Ishikawa (cell line): Measurements from ENCODE around the gene SDR42E2.

Experiments
- CEBPB ChIP-seq: IDR thresholded peaks from 2 replicates; pipeline ENCODE4 v1.6.1; 2012
- CREB1 ChIP-seq: IDR thresholded peaks from 2 replicates; pipeline ENCODE4 v1.6.1; 2012; ENCODE audit warnings: low read depth
- EGR1 ChIP-seq: IDR thresholded peaks from 2 replicates; pipeline ENCODE4 v1.6.1; 2012
- EP300 ChIP-seq: IDR thresholded peaks from 2 replicates; pipeline ENCODE4 v1.6.1; 2012; ENCODE audit warnings: borderline replicate concordance
- FOXM1 ChIP-seq: IDR thresholded peaks from 2 replicates; pipeline ENCODE4 v1.6.1; 2012; ENCODE audit warnings: low read depth, borderline replicate concordance
- NFIC ChIP-seq: IDR thresholded peaks from 2 replicates; pipeline ENCODE4 v1.6.1; 2012
- RAD21 ChIP-seq: IDR thresholded peaks from 2 replicates; pipeline ENCODE4 v1.6.1; 2012; ENCODE audit warnings: low read depth
- TAF1 ChIP-seq: IDR thresholded peaks from 2 replicates; pipeline ENCODE4 v1.6.1; 2012; ENCODE audit warnings: low read depth, mild to moderate bottlenecking
- TCF12 ChIP-seq: IDR thresholded peaks from 2 replicates; pipeline ENCODE4 v1.6.1; 2012; ENCODE audit warnings: low read depth
- TEAD4 ChIP-seq: IDR thresholded peaks from 2 replicates; pipeline ENCODE4 v1.6.1; 2012
- YY1 ChIP-seq: IDR thresholded peaks from 2 replicates; pipeline ENCODE4 v1.6.1; 2012; ENCODE audit warnings: low read depth
- ZBTB7A ChIP-seq: IDR thresholded peaks from 2 replicates; pipeline ENCODE4 v1.6.1; 2012; ENCODE audit warnings: low read depth
- TF ChIP-seq, protein P1 (sequence below): IDR thresholded peaks from 2 replicates; pipeline ENCODE4 v1.6.1; 2012
- TF ChIP-seq, protein P2 (sequence below): IDR thresholded peaks from 2 replicates; pipeline ENCODE4 v1.6.1; 2012
- TF ChIP-seq, protein P3 (sequence below): IDR thresholded peaks from 2 replicates; pipeline ENCODE4 v1.6.1; 2012; ENCODE audit warnings: low read depth, mild to moderate bottlenecking

SDR42E2 gene

DNA sequence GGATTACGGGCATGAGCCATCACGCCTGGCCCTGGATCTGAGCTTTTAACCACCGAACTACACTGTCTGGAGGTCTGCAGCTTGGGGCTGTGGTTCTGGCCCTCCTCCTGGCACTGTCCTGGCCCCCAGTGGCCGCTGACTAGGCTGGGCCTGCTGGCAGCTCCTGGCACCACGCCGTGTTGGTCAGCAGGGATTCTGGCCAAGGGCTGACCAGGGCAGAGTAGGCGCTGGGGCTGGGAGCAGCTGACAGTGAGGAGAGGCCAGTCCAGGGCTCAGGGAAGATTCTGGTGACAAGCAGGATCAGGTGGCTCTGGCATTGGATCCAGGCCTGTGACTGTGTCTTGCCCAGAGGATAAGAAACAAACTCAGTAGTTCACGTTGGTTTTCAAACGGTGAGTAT lies 58.4 kb downstream of the SDR42E2 start:
- no peak for TF ChIP-seq TEAD4
- TF ChIP-seq NFIC = peak; percentile 54
- TF ChIP-seq CEBPB = no peak
- TF ChIP-seq RAD21 = no peak
- no peak for TF ChIP-seq CREB1
- no peak for TF ChIP-seq EP300
- TF ChIP-seq TCF12 = no peak

DNA sequence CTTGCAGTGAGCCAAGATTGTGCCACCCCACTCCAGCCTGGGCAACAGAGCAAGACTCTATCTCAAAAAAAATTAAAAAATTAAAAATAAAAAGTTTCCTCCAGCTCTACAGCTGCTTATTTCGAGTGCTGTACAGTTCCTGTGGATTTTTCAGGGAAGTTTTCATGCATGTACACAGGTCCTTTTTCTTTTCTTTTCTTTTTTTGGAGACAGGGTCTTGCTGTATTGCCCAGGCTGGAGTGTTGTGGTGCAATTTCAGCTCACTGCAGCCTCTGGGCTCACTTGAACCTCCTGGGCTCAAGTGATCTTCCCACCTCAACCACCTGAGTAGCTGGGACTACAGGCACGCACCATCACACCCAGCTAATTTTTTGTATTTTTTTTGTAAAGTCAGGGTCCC lies 59.7 kb downstream of the SDR42E2 start:
- TF ChIP-seq CEBPB = no peak
- TF ChIP-seq EGR1 = no peak
- no peak for TF ChIP-seq TEAD4
- TF ChIP-seq TCF12 = no peak
- TF ChIP-seq ZBTB7A = no peak
- TF ChIP-seq FOXM1 = no peak
- no peak for TF ChIP-seq YY1
- TF ChIP-seq CREB1 = no peak
- no peak for TF ChIP-seq TAF1
- TF ChIP-seq, protein P1, sequence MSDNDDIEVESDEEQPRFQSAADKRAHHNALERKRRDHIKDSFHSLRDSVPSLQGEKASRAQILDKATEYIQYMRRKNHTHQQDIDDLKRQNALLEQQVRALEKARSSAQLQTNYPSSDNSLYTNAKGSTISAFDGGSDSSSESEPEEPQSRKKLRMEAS = no peak
- no peak for TF ChIP-seq EP300
- TF ChIP-seq, protein P2, sequence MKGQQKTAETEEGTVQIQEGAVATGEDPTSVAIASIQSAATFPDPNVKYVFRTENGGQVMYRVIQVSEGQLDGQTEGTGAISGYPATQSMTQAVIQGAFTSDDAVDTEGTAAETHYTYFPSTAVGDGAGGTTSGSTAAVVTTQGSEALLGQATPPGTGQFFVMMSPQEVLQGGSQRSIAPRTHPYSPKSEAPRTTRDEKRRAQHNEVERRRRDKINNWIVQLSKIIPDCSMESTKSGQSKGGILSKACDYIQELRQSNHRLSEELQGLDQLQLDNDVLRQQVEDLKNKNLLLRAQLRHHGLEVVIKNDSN = no peak

DNA sequence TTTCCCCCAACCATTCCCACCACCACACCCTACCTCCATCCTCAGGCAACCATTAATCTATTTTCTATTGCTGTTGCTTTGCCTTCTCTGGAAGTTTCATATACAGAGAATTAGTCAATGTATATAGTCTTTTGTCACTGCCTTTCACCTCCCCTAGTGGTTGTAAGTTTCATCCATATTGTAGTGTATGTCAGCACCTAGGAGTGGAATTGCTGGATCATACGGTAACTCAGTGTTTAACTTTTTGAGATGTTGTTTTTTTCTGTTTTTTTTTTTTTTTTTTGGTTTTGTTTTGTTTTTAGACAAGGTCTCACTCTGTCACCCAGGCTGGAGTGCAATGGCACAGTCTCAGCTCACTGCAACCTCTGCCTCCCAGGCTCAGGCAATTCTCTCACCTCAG lies 60.7 kb downstream of the SDR42E2 start:
- TF ChIP-seq, protein P3, sequence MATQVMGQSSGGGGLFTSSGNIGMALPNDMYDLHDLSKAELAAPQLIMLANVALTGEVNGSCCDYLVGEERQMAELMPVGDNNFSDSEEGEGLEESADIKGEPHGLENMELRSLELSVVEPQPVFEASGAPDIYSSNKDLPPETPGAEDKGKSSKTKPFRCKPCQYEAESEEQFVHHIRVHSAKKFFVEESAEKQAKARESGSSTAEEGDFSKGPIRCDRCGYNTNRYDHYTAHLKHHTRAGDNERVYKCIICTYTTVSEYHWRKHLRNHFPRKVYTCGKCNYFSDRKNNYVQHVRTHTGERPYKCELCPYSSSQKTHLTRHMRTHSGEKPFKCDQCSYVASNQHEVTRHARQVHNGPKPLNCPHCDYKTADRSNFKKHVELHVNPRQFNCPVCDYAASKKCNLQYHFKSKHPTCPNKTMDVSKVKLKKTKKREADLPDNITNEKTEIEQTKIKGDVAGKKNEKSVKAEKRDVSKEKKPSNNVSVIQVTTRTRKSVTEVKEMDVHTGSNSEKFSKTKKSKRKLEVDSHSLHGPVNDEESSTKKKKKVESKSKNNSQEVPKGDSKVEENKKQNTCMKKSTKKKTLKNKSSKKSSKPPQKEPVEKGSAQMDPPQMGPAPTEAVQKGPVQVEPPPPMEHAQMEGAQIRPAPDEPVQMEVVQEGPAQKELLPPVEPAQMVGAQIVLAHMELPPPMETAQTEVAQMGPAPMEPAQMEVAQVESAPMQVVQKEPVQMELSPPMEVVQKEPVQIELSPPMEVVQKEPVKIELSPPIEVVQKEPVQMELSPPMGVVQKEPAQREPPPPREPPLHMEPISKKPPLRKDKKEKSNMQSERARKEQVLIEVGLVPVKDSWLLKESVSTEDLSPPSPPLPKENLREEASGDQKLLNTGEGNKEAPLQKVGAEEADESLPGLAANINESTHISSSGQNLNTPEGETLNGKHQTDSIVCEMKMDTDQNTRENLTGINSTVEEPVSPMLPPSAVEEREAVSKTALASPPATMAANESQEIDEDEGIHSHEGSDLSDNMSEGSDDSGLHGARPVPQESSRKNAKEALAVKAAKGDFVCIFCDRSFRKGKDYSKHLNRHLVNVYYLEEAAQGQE = no peak
- TF ChIP-seq, protein P2 = no peak
- TF ChIP-seq TEAD4 = no peak

DNA sequence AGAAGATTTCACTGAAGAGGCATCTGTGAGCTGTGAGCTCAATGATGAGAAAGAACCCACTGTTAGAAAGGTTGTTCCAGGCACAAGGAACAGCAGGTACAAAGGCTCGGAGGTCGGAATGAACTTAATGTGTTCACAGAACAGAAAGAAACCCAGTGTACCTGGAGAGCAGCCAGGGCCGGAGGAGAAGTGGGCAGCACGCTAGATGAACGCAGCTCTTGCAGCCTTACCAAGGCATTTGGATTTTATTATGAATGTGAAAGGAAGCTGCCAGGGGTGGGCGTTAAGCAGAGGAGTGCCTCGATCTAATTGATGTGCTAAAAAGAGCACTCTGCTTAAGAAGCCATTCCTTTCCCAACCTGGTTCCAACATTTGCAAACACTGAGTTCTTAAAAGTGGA lies 62.8 kb downstream of the SDR42E2 start:
- TF ChIP-seq CREB1 (no peak), CEBPB (no peak), EGR1 (no peak), EP300 (no peak), RAD21 (no peak), FOXM1 (no peak), YY1 (no peak), TCF12 (no peak), TEAD4 (no peak), TAF1 (no peak), NFIC (no peak), ZBTB7A (no peak)
- TF ChIP-seq, protein P1 = no peak
- TF ChIP-seq, protein P2 = no peak
- TF ChIP-seq, protein P3 = no peak

DNA sequence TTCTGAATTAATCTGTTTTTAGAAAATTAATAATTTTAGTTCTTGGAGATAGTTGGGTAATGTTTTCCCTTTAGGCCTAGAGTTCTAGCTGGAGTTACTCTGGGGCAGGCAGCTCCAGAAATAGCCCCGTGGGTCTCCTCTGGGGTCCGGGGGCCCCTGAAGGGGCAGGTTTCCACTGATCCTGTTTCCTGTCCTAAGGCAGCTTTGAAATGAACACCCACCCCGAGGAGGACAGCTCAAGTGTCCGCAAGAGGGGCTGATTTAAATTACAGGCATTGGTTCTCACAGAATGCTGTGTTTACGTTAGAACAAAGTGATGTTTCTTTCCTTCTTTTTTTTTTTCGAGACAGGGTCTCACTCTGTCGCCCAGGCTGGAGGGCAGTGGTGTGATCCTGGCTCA lies 67.6 kb downstream of the SDR42E2 start:
- TF ChIP-seq ZBTB7A (no peak), EGR1 (no peak), TEAD4 (no peak), CEBPB (no peak), FOXM1 (no peak), NFIC (no peak), CREB1 (no peak), RAD21 (no peak), TCF12 (no peak), TAF1 (no peak), YY1 (no peak), EP300 (no peak)
- TF ChIP-seq, protein P2 = no peak
- TF ChIP-seq, protein P1 = no peak
- TF ChIP-seq, protein P3 = no peak
